ENCODE data around the gene ASB16.
"Not testable (repeated sequence)": the region's sequence is repeated elsewhere in the genome, so short reads cannot be mapped to it uniquely, and the experiment has no call there.

ASB16 gene

GRCh38 chr17:44170499-44171201 lies at the start of gene ASB16:
TSS of gene ASB16 (plus strand) at chr17:44170704. CDS start at chr17:44170790, 86 bp downstream.
- DNase-seq (ENCODE audit: low read depth), result no peak

DNA sequence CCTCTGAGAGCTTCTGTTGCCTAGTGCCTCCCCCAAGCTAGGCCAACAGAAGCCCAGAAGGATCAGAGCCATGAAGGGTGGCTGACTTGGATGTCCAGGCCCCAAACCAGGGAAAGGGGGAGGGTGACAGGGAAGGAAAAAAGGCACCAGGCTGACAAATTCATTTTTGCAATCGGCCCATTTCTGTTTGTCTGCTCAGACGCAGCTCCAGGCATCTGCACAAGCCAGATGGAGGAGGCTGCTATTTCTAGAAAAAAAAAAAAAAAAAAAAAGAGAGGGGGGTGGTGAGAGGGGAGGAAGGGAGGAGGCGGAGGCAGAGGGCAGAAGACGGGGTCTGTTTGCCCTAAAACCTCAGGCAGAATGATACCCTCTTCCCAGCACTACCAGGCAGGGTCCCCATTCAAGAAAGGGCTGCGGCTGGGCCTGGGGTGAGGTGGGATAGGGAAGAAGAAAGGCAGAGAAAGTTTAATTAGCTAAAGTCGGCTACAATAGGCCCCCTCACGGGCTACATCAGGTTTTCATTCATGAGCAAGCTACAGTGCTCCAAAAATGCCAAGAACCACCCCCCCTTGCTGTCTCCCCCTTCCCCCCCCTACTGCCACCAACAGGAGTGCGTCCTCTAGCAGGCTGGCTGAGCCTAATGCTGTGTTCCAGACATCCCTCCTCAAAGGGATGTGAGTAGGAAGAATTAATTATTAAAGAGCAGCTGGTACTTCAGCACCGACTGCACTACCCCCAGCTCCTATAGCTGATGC lies 49.5 kb upstream of the ASB16 start:
- DNase-seq (ENCODE audit: low read depth), result no peak

GRCh38 chr17:44121997-44122815 lies 48.3 kb upstream of the ASB16 start:
- no peak for DNase-seq (ENCODE audit: low read depth)

DNA sequence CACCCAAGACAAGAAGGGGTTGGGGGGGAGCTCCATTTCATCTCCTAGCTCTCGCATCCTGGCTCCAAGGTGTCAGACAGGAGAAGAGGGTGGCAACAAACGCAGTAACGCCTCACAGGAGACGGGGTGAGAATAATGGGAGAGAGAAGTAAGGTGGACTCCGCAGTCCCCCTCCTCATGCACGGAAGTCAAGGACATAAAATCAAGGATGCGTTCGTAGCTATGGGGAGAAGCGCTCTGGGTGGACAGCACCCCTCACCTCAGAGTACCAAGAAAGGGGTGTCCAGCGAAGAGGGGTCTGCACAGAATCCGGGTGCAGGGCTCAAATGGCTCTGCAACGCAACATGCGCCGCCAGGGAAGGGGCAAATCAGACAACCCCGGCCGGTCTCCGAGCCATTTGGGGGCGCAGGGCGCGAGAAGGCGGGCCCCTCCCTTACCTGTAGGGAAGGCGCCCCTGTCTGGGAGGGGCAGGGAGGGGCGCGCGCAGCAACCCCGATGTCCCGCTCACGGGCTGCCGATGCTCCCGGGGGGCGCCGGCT lies 47.6 kb upstream of the ASB16 start:
- DNase-seq (ENCODE audit: low read depth), result no peak

GRCh38 chr17:44123356-44124117 lies 47.0 kb upstream of the ASB16 start, which contains the start of gene HDAC5:
TSS of gene HDAC5 (minus strand) at chr17:44123641. CDS start at chr17:44117515, 6,126 bp downstream.
- DNase-seq (ENCODE audit: low read depth), result peak; percentile 95

GRCh38 chr17:44124118-44124438 lies 46.4 kb upstream of the ASB16 start:
- no peak for DNase-seq (ENCODE audit: low read depth)

DNA sequence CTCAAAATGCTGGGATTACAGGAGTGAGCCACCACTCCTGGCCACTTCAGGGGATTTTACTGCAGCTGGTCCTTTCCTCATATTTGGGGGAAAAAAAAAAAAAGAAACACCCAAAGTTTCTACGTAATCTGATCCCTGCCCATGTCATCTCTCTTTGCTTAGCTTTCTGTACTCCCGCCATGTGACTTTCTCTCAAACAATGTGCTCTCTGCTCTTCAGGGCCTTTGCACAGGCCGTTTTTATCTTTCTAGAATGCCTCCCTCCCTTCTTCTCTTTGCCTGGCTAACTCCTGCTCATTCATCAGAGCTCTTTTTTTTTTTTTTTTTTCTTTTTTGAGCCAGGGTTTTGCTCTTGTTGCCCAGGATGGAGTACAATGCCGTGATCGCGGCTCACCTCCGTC lies 42.1 kb upstream of the ASB16 start:
- DNase-seq (ENCODE audit: low read depth), result no peak

DNA sequence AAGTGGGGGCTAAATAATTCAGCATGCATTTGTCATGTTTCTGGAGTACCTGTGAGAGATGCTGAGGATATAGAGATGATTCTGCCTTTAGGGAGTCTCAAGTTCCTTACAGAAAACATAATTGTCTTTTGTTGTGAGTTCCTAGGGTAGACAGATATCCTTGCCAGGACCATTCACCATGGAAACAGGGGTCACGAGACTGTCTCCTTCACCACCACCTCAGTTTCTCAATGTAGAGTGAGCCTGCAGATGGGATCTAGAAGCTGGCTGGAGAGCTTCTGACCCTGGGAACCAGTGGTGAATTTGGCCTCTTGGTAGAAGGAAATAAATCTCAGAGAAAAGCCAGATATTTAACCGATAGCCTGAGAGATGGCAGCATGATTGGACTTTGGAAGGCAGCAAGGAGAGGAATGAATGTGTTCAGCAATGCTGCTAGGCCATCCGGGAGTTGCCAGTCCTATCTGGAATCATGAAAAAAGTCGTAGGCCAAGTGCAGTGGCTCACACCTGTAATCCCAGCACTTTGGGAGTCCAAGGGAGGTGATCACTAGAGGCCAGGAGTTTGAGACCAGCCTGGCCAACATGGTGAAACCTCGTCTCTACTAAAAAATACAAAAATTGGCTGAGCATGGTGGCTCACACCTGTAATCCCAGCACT lies 39.7 kb upstream of the ASB16 start:
- DNase-seq (ENCODE audit: low read depth), result no peak

DNA sequence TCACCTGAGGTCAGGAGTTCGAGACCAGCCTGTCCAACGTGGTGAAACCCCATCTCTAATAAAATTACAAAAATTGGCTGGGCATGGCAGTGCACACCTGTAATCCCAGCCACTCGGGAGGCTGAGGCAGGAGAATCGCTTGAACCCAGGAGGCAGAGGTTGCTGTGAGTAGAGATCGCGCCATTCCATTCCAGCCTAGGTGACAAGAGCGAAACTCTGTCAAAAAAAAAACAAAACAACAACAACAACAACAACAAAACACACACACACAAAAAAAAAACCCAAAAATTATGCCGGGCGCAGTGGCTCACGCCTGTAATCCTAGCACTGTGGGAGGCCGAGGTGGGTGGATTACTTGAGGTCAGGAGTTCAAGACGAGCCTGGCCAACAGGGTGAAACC lies 39.1 kb upstream of the ASB16 start:
- not testable (repeated sequence) for DNase-seq (ENCODE audit: low read depth)

DNA sequence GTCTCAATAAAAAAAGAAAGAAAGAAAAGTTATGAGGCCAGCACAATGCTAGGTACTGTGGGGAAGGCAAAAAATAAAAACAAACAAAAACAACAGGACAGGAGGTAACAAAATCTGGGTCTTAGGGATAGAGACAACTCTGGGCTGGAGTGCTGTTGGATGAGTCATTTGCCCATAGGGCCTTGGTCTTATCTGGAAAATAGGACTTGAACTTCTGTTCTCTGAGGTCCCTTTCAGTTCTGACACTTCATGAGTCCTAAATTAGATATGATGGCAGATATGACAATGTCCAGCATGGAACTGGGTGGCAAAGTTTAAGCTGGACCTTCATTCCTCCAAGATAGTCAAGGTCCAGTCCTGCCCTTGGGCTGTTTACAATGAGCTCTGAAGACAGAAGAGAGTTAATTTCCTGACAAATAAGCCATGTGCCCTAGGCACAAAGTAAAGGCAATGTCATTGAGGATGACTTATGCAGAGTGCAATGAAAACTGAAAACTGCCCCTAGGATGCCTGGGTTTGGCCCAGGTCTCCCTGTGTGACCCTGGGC lies 38.2 kb upstream of the ASB16 start:
- DNase-seq (ENCODE audit: low read depth), result no peak

- DNase-seq (ENCODE audit: low read depth), result no peak
These were observed 36.5 kb upstream of the ASB16 start for GRCh38 chr17:44133918-44134476.

DNA sequence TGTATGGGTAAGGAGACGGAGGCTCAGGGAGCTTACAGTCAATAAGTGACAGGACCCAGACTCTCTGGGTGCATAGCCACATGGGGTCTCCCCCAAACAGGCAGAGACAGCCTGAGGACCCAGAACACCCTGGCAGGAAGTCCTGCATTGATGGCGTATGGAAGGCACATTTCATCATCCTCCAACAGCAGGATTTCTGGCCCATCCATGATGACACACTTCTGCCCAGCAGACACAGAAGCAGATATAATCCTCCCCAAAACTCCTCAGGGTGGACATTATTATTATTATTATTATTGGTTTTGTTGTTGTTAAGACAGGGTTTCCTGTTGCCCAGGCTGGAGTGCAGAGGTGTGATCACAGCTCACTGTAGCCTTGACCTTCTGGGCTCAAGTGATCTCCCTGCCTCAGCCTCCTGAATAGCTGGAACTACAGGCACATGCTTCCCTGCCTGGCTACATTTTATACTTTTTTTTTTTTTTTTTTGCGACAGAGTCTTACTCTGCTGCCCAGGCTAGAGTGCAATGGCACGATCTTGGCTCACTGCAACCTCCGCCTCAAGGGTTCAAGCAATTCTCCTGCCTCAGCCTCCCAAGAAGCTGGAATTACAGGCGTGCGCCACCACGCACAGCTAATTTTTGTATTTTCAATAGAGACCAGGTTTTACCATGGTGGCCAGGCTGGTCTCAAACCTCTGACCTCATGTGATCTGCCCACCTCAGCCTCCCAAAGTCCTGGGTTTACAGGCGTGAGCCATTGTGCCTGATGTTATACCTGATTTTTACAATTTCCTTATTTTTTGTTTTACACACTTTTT lies 35.5 kb upstream of the ASB16 start:
- DNase-seq (ENCODE audit: low read depth), result no peak

DNA sequence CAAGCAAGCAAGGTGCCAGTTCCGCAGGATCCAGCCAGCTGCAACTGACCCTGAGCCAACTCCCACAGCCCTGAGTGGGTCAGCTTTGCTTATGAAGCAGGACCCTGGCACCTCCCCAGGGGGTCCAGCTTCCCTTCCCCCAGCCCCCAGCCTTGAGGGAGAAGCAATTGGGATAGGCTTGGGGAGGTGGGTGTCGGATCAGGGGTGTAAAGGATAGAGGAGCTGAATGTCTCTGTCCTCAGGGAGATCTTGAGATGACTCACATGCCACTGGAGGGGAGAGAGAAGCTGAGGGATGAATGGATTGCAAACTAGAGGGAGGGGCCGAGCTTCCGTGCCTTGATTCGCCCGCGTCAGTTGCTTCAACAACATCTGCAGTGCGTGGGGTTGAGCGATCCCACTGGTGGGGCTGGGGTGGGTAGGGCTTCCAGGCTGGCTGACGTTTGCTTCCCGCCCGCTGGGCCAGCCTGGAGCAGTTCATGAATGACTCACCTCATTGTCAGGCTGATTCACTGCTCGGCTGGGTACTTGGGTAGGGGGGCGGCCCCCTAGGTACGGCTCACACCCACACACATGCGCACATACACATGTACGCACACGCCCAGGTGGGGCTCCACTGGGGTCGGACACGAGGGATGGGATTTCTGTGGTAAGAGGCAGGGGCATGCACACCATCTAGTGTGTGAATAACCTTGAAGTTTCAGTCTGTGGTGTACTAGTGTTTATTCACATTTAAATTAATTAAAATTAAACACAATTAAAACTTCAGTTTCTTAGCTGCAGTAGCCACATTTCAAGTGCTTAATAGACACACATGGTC lies 32.4 kb upstream of the ASB16 start:
- DNase-seq (ENCODE audit: low read depth), result peak; percentile 18

GRCh38 chr17:44143921-44144320 lies 26.6 kb upstream of the ASB16 start:
- DNase-seq (ENCODE audit: low read depth), result not testable (repeated sequence)

GRCh38 chr17:44144966-44145739 lies 25.4 kb upstream of the ASB16 start:
- DNase-seq (ENCODE audit: low read depth), result no peak

DNA sequence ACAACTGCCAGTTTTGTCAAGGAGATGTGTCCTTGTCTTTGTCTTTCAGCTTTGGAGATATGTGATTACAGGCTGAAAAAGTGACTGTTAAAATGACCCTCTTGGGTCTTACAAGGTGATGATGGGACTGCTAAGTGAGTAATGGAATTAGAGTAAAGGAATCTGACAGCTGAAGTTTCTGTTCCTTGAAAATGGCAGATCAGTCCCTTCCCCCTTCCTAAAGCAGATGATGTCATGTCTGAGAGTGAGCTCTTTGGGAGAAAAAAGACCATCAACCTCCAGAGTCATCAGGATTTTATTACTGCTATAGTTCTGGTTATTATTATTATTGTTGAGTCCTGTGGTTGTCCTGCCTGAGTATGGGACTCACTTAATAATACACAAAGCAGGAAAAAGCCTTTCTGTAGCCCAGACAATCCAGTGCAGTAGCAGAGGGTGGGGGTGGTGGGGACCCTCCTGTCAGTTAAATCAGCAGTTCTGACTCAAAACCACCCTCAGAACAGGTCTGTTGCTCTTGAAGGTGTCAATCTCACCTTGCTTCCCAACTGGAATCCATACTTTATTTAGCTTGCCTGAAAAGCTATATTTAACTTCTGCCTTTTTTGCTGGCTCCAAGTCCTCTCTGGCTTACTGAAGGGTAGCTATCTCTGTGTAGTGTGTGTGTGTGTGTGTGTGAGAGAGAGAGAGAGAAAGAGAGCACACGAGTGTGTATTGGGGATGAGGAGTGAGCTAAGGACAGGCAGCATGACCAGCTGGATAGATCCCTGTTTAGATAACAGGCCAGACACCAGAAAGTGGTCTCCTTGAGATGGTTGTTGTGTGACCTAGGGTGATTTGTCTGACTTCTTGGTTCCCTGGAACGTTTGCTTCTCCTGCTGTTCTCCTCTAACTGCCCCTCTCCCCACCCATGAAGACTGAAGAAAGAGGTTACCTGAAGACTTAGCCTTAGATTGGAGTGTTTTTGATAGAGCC lies 23.8 kb upstream of the ASB16 start:
- no peak for DNase-seq (ENCODE audit: low read depth)

DNA sequence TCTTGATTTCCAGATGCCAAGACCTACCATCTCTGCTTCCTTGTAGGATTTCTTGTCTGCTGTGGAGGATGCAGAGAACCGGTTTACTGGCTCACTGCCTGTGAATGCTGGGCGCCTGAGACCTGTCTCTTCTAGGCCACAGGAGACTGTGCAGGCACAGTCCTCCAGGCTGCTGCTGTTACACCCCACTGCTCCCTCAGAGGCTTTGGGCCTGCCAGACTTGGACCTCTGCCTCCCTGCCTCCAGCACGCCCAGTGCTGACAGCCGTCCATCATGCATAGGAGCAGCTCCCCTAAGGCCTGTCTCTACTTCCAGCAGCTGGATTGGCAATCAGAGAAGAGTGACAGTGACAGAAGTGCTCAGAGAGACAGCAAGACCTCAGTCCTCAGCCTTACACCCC lies 22.7 kb upstream of the ASB16 start:
- no peak for DNase-seq (ENCODE audit: low read depth)

Data from activated T-helper 1 cell treated with Interleukin-2 at 50 U/mL for 16 hours (primary cell).